ENCODE data around the gene HCK.
A peak's percentile ranks its signal among the peaks of the same experiment; 100 is the strongest.

HCK gene

GRCh38 chr20:32130352-32130751 is 78.3 kb downstream of the HCK start:
- peak; percentile 43 for DNase-seq (ENCODE audit: low read depth)

DNA sequence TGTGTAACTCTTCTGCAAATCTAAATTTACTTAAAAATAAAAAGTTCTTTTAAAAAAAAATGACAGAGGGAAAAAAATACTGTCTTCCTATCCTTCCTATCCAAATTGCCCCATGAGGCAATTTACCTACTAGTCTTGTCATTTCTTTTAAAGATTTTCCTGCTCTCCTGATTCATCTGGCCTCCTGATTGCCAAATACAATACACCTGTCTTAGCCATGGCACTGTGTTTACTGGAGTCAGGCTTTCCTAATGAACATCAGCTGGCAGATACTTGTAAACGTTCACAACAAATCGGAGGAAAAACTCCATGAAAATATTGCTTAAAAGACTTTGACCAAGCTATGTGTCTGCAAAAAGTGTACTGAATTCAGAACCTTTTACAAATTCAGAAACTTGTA is 78.9 kb downstream of the HCK start:
- DNase-seq (ENCODE audit: low read depth): no peak

DNA sequence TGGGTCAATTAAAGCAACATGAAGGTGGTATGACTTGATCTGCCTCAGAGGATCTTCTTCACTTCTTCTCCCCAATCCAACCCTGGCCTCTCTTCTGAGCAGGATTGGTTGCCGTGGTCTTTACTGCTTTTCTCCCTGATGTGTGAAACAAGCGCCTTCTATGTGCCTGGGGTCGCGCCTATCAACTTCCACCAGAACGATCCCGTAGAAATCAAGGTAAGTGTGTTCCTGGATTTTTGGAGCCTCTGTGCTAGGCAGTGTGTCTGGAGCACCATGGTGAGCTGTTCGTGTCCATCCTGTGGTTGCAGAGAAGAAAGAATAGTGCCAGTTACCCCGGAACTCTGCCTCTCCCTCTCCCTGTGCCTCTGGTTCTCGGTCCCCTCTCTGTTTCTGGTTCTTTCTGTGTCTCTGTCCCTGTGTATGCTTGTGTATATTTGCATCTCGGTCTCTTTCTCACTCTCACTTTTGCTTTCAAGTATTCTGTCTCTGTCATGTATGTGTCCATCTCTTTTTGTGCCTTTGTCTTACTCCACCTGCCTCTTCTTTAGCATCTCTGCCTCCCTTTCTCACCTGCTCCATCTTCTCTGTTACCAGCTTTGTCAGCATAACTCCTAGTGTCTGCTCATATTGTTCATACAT is 81.0 kb downstream of the HCK start:
- no peak for DNase-seq (ENCODE audit: low read depth)

DNA sequence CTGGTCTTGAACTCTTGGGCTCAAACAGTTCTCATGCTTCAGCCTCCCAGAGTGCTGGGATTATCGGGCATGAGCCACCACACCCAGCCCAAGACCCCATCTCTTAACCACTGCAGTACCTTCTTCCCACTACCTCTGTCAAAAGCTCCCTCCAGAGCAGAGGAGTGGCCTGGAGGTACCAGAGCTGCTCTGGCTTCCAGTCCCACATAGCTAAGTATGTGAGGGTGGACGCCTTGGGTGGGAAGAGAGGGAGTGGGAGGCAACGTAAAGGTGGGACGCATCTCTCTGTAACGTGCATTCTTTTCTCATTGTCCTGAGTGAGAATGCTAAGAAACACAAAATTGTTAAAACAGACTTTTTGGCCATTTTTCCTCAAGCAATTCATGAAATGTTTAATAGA is 82.0 kb downstream of the HCK start:
- no peak for DNase-seq (ENCODE audit: low read depth)

- no peak for DNase-seq (ENCODE audit: low read depth)
Observed at GRCh38 chr20:32135983-32136515, 84.0 kb downstream of the HCK start.

DNA sequence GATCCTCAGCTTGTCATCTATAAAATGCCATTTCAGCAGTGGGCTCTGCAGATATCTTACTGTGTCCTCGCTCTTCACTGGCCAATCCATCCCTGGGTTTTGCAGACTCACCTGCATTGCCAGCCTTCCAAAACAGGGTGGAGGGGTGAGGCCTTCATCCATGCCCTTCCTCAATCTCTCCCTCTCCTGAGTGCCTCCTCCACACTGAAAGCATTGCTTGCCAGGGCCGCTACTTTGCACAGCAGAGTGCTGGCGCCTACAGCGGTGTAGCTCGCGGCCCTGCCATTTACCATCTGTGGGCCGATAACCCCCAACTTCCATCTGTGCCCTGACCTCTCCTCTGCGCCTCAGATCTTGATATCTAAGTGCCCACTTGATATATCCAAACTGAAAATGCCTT is 86.9 kb downstream of the HCK start:
- DNase-seq (ENCODE audit: low read depth): no peak

GRCh38 chr20:32139947-32140346 is 87.9 kb downstream of the HCK start:
- no peak for DNase-seq (ENCODE audit: low read depth)

DNA sequence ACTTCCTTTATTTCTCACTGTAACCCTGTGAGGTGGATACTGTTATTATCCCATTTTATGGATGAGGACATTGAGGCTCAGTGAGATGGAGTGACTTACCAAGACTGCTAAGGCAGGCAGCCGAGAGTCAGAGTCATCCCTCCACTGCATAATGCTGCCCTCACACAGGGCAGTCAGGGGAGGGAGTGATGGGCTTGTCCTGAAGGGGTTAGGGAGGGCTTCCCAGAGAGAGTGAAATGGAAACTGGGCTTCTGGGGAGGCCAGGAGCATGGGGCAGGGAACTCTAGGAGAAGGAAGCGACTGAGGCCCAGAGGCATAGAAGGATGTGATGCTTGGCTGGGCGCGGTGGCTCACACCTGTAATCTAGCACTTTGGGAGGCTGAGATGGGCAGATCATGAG is 88.6 kb downstream of the HCK start:
- no peak for DNase-seq (ENCODE audit: low read depth)

GRCh38 chr20:32141465-32141980 is 89.5 kb downstream of the HCK start:
- DNase-seq (ENCODE audit: low read depth): no peak

DNA sequence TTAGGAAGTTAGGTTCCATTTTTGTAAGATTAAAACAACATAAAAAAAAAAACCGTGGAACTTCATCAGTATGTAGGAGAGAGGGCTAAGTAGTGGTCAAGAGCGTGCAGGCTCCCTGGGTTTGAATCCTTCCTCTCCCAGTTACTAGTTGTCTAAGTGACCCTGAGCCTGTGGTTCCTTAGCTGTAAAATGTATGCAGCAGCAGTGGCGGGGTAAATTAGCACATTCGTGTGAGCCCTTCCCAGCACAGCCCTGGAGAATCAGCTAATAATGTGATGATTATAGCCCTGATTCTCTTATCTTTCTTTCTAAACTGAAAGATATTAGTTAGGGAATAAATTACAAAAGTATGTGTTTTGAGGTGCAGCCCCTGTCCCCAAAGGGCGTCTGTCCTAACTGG is 90.0 kb downstream of the HCK start:
- DNase-seq (ENCODE audit: low read depth): no peak

DNA sequence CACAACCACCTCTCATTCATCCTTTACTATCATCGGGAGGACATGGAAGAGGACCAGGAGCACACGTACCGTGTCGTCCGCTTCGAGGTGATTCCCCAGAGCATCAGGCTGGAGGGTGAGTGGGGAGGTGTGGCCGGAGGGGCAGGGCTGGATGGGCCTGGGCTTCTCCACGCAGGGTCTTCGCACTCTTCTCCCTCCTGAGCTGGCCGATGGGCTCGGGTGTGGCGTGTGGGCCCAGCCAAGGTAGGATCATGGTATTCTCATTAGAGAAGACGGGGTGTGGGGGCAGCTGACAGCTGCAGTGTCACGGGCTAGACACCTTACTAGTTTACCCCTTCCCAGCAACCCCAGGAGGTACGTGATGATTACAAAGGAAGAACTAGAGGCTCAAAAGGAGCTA is 90.9 kb downstream of the HCK start:
- no peak for DNase-seq (ENCODE audit: low read depth)

- no peak for DNase-seq (ENCODE audit: low read depth)
Observed at GRCh38 chr20:32144898-32145662, 93.0 kb downstream of the HCK start.

GRCh38 chr20:32149566-32150170 is 97.6 kb downstream of the HCK start:
- peak; percentile 52 for DNase-seq (ENCODE audit: low read depth)

GRCh38 chr20:32150291-32150848 is 98.3 kb downstream of the HCK start:
- no peak for DNase-seq (ENCODE audit: low read depth)
